RWPE1 (cell line): ENCODE data around the gene SFTPD.
"Not testable (repeated sequence)": the region's sequence is repeated elsewhere in the genome, so short reads cannot be mapped to it uniquely, and the experiment has no call there.

ENCODE experiments used
- CTCF ChIA-PET: fragments of 350-600 bp; sonication (Branson Sonifier 250); formaldehyde crosslinking; extraction: SDS; loops from one replicate; lab custom pipeline; 2021; lab: Yijun Ruan, JAX
- POLR2A ChIA-PET: fragments of 400-600 bp; formaldehyde crosslinking; extraction: SDS; loops from one replicate; lab custom pipeline; 2020; ENCODE audit warnings: antibody characterized with exemption; ENCODE audit not compliant: low non-redundant PET; lab: Yijun Ruan, JAX
- DNase-seq: peaks from one replicate; pipeline ENCODE4 v3.0.0; 2012; ENCODE audit warnings: low spot score
- H3K27ac ChIP-seq: fragments of 450-650 bp; 2 replicates; pipeline ENCODE4 v1.5.1; 2017
- CTCF ChIP-seq: fragments of 450-650 bp; conservative IDR thresholded peaks from 2 replicates; pipeline ENCODE4 v1.5.1; 2017; ENCODE audit warnings: low read depth, mild to moderate bottlenecking

Gene SFTPD

DNA sequence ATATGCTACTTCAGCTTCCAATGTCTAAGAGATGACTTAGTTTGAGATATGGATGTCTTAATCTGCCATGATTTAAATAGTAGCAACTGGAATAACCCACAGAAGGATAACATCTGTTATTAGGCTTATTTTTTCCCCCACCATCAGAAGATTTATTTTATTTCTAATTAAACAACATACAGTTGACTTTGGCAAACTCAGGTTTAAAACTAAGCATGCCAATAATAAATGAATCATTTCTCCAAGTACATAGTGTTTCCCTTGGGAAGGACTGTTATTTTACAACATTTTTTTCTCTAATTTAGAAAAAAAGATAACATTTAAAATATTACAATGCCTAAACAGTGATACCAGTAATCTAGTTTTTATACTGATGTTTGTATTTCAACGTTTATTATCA is 58.4 kb downstream of the SFTPD start:
- POLR2A ChIA-PET: no interaction called here
- H3K27ac ChIP-seq: no peak overlapping the region
- no peak for DNase-seq
- no peak for TF ChIP-seq CTCF
- CTCF ChIA-PET: interaction anchor here (0.6 kb wide), 1 partner anchor 11 kb away, joined by 6 read pairs; no protein-coding TSS in a partner anchor

DNA sequence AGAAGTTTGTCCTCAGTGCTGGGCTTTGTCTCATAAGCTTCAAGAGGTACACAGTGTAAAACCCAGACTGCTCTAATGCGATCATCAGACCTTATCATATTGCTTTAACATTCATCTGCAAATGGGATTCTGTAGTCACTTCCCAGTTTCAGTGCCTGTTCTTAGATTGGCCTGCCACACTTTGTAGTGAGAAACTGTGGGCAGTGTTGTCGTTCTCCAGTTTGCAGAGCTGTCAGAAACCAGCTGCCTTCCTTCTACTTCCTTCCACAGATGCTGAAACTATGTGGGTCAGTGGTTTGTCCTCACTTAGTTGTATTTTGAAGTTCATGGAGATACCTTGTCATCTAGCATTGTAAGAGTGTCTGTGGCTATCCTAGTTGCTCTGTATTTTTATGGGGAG is 59.9 kb downstream of the SFTPD start:
- CTCF ChIA-PET, DNase-seq, POLR2A ChIA-PET, H3K27ac ChIP-seq: not testable (repeated sequence)
